Measurements from ENCODE around the gene STAT5A.
"Not testable (repeated sequence)": the region's sequence is repeated elsewhere in the genome, so short reads cannot be mapped to it uniquely, and the experiment has no call there.

STAT5A gene

DNA sequence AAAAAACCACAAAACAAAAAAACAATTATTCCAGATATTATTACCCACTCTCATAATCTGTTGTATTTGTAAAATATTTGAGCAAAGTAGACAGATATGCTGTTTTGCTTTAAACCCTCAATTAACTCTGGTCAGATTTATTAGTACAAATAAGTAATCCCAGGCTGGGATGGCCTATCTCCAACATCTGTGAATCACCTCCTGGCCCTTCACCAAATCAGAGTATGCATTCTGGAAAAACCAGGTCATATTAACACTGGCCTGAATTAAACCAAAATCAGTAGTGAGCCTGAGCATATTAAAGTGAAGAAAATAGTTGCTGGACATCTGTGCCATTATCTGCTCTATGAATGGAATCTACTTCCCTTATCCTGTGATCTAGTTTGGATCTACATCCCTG is 58.9 kb downstream of the STAT5A start:
- H3K9ac ChIP-seq (ENCODE audit: insufficient read length, low read depth) = no peak overlapping the region
- peaks cover 2% of the 10 kb centered on the region for H3K4me1 ChIP-seq (ENCODE audit: insufficient read depth, insufficient read length)
- TF ChIP-seq SUZ12 (IDR thresholded peaks at IDR 0.05; ENCODE audit: extremely low read depth, insufficient read depth, insufficient read length) (no peak), YY1 (IDR thresholded peaks at IDR 0.05; ENCODE audit: insufficient read depth, insufficient read length) (no peak)
- no peak for DNase-seq (ENCODE audit: low read depth, low spot score)
- H3K9me3 ChIP-seq (ENCODE audit: insufficient read depth, low read length) = no peaks in the 10 kb centered on the region
- H3K27me3 ChIP-seq (ENCODE audit: insufficient read depth, insufficient read length) = no peaks in the 10 kb centered on the region
- H3K4me3 ChIP-seq (ENCODE audit: insufficient read length, low read depth) = no peak overlapping the region
- H3K36me3 ChIP-seq (ENCODE audit: insufficient read depth, insufficient read length, low read length) = peaks cover 34% of the 10 kb centered on the region

DNA sequence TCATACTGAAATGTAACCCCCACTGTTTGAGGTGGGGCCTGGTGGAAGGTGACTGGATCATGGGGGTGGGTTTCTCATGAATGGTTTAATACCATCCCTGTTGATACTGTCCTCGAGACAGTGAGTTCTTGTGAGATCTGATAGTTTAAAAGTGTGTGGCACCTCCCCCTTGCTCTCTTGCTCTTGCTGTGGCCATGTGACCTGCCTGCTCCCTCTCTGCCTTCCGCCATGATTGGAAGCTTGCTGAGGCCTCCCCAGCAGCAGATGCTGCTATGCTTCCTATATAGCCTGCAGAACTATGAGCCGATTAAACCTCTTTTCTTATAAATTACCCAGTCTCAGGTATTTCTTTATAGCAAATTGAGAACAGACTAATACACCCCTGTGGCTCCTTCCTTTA is 59.3 kb downstream of the STAT5A start:
- no peaks in the 10 kb centered on the region for H3K9me3 ChIP-seq (ENCODE audit: insufficient read depth, low read length)
- DNase-seq (ENCODE audit: low read depth, low spot score) = no peak
- peaks cover 34% of the 10 kb centered on the region for H3K36me3 ChIP-seq (ENCODE audit: insufficient read depth, insufficient read length, low read length)
- peaks cover 2% of the 10 kb centered on the region for H3K4me1 ChIP-seq (ENCODE audit: insufficient read depth, insufficient read length)
- no peaks in the 10 kb centered on the region for H3K27me3 ChIP-seq (ENCODE audit: insufficient read depth, insufficient read length)
- no peak overlapping the region for H3K9ac ChIP-seq (ENCODE audit: insufficient read length, low read depth)
- no peak overlapping the region for H3K4me3 ChIP-seq (ENCODE audit: insufficient read length, low read depth)
- no peak for TF ChIP-seq ZNF274 (IDR thresholded peaks at IDR 0.05; ENCODE audit: low read depth, low read length)
- no peak for TF ChIP-seq SUZ12 (IDR thresholded peaks at IDR 0.05; ENCODE audit: extremely low read depth, insufficient read depth, insufficient read length)
- no peak for TF ChIP-seq YY1 (IDR thresholded peaks at IDR 0.05; ENCODE audit: insufficient read depth, insufficient read length)

DNA sequence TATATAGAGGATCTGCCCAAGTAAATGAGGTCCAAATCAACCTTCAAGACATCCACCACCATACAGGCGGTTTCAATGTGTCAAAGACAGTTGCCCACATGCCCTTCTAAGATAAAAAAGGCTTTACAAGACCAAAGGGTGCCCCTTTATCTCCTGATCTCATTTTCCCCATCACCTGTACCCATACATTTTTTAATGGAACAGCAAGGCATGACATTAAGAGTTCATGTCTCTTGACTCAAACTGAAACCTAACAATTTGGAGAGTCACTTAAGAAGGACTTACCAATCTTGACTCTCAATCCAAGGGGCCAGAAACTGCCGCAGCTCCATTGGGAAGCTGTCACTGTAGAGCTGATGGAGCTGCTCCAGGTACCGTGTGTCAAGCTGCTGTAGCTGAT is 59.8 kb downstream of the STAT5A start:
- Histone ChIP-seq H3K4me3 (ENCODE audit: insufficient read length, low read depth) (no peak overlapping the region), H3K9me3 (ENCODE audit: insufficient read depth, low read length) (no peaks in the 10 kb centered on the region), H3K36me3 (ENCODE audit: insufficient read depth, insufficient read length, low read length) (peaks cover 33% of the 10 kb centered on the region), H3K4me1 (ENCODE audit: insufficient read depth, insufficient read length) (peaks cover 2% of the 10 kb centered on the region), H3K27me3 (ENCODE audit: insufficient read depth, insufficient read length) (no peaks in the 10 kb centered on the region), H3K9ac (ENCODE audit: insufficient read length, low read depth) (no peak overlapping the region)
- TF ChIP-seq ZNF274 (IDR thresholded peaks at IDR 0.05; ENCODE audit: low read depth, low read length) (no peak), SUZ12 (IDR thresholded peaks at IDR 0.05; ENCODE audit: extremely low read depth, insufficient read depth, insufficient read length) (no peak), YY1 (IDR thresholded peaks at IDR 0.05; ENCODE audit: insufficient read depth, insufficient read length) (no peak)
- DNase-seq (ENCODE audit: low read depth, low spot score) = no peak

DNA sequence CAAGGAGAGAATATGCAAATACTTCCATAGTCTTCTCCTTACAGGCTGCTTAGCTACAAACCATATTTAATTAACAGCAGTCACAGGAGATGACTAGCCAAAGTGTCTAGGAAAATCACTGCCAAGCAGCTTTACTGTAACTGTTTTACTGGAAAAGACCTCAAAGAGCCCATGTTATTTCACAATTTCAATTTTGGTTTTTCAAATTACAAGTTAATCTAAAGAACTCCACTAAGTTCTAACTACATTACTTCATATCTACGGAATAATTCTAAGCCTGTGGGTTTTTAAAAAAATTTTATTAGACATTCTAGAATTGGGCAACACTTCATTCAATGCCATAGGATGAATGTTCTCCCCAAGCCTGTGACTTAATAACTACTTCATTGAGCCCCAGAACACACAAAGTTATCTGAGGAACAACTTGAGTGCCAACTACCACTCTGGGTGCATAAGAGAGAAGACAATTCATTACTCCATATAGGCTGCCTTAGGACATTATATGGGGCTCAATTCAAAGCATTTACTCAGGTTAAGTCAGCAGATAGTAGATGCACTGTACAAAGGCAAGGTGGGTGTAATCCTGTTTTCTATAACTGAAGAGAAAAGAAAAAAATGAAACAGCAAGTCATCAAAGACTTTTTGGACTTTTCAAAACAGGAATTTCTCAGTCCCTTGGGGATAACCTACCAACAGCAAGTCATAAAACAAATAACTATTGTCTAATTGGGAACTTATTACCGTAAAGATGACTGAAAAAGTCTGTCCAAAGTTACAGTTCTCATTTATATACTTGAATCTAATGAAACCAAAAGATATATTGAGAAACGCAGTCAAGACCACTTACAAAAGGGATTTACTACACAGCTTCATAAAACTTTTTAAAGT is 66.9 kb downstream of the STAT5A start:
- no peak for TF ChIP-seq ZNF274 (IDR thresholded peaks at IDR 0.05; ENCODE audit: low read depth, low read length)
- TF ChIP-seq YY1 (IDR thresholded peaks at IDR 0.05; ENCODE audit: insufficient read depth, insufficient read length) = no peak
- no peak for TF ChIP-seq SUZ12 (IDR thresholded peaks at IDR 0.05; ENCODE audit: extremely low read depth, insufficient read depth, insufficient read length)
- Histone ChIP-seq H3K36me3 (ENCODE audit: insufficient read depth, insufficient read length, low read length) (no peaks in the 10 kb centered on the region), H3K9me3 (ENCODE audit: insufficient read depth, low read length) (no peaks in the 10 kb centered on the region), H3K9ac (ENCODE audit: insufficient read length, low read depth) (no peak overlapping the region), H3K4me1 (ENCODE audit: insufficient read depth, insufficient read length) (no peaks in the 10 kb centered on the region), H3K27me3 (ENCODE audit: insufficient read depth, insufficient read length) (no peaks in the 10 kb centered on the region), H3K4me3 (ENCODE audit: insufficient read length, low read depth) (no peak overlapping the region)
- no peak for DNase-seq (ENCODE audit: low read depth, low spot score)

DNA sequence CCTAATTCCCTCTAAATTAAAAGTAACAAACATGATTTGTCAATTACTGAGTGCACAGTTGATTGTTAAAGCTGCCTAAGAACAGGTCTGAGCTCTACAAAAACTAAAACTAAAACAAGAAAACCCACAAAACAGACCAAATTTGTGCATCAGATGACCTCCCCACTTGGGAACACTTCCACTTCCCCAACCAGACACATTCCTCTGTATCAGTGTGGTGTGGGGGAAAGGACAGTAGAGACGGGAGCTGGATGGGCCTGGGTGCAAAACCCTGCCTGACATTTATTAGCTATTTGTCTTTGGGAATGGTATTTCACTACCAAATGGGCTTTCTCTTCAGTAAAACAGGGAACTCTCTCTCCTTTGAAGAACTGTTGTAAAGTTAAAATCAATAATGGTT is 70.1 kb downstream of the STAT5A start:
- H3K9me3 ChIP-seq (ENCODE audit: insufficient read depth, low read length) = peaks cover 9% of the 10 kb centered on the region; the same call in 1 of the 2 replicates
- no peak for DNase-seq (ENCODE audit: low read depth, low spot score)
- no peaks in the 10 kb centered on the region for H3K27me3 ChIP-seq (ENCODE audit: insufficient read depth, insufficient read length)
- H3K36me3 ChIP-seq (ENCODE audit: insufficient read depth, insufficient read length, low read length) = no peaks in the 10 kb centered on the region
- peaks cover 8% of the 10 kb centered on the region for H3K4me1 ChIP-seq (ENCODE audit: insufficient read depth, insufficient read length)
- no peak overlapping the region for H3K9ac ChIP-seq (ENCODE audit: insufficient read length, low read depth)
- no peak overlapping the region for H3K4me3 ChIP-seq (ENCODE audit: insufficient read length, low read depth)
- TF ChIP-seq YY1 (IDR thresholded peaks at IDR 0.05; ENCODE audit: insufficient read depth, insufficient read length) (no peak), ZNF274 (IDR thresholded peaks at IDR 0.05; ENCODE audit: low read depth, low read length) (no peak), SUZ12 (IDR thresholded peaks at IDR 0.05; ENCODE audit: extremely low read depth, insufficient read depth, insufficient read length) (no peak)

GRCh38 chr17:42359133-42359532 is 70.8 kb downstream of the STAT5A start:
- Histone ChIP-seq H3K4me1 (ENCODE audit: insufficient read depth, insufficient read length) (peaks cover 8% of the 10 kb centered on the region), H3K9me3 (ENCODE audit: insufficient read depth, low read length) (peaks cover 9% of the 10 kb centered on the region; the same call in 1 of the 2 replicates), H3K27me3 (ENCODE audit: insufficient read depth, insufficient read length) (no peaks in the 10 kb centered on the region), H3K9ac (ENCODE audit: insufficient read length, low read depth) (no peak overlapping the region), H3K36me3 (ENCODE audit: insufficient read depth, insufficient read length, low read length) (no peaks in the 10 kb centered on the region), H3K4me3 (ENCODE audit: insufficient read length, low read depth) (no peak overlapping the region)
- DNase-seq (ENCODE audit: low read depth, low spot score) = no peak
- TF ChIP-seq SUZ12 (IDR thresholded peaks at IDR 0.05; ENCODE audit: extremely low read depth, insufficient read depth, insufficient read length) (no peak), YY1 (IDR thresholded peaks at IDR 0.05; ENCODE audit: insufficient read depth, insufficient read length) (no peak), ZNF274 (IDR thresholded peaks at IDR 0.05; ENCODE audit: low read depth, low read length) (no peak)

- H3K36me3 ChIP-seq (ENCODE audit: insufficient read depth, insufficient read length, low read length); DNase-seq (ENCODE audit: low read depth, low spot score); H3K9ac ChIP-seq (ENCODE audit: insufficient read length, low read depth); H3K9me3 ChIP-seq (ENCODE audit: insufficient read depth, low read length); H3K4me3 ChIP-seq (ENCODE audit: insufficient read length, low read depth); H3K27me3 ChIP-seq (ENCODE audit: insufficient read depth, insufficient read length); H3K4me1 ChIP-seq (ENCODE audit: insufficient read depth, insufficient read length): not testable (repeated sequence)
Observed at GRCh38 chr17:42360388-42360787, 72.1 kb downstream of the STAT5A start.
